NCI-H1417 treated with DMSO at 0.1 percent for 48 hours (cell line): ENCODE measurements around the gene MAP4K1.

Source experiments
- DNase-seq: peaks from one replicate; lab custom pipeline; 2025; lab: John Stamatoyannopoulos, UW

Gene MAP4K1

DNA sequence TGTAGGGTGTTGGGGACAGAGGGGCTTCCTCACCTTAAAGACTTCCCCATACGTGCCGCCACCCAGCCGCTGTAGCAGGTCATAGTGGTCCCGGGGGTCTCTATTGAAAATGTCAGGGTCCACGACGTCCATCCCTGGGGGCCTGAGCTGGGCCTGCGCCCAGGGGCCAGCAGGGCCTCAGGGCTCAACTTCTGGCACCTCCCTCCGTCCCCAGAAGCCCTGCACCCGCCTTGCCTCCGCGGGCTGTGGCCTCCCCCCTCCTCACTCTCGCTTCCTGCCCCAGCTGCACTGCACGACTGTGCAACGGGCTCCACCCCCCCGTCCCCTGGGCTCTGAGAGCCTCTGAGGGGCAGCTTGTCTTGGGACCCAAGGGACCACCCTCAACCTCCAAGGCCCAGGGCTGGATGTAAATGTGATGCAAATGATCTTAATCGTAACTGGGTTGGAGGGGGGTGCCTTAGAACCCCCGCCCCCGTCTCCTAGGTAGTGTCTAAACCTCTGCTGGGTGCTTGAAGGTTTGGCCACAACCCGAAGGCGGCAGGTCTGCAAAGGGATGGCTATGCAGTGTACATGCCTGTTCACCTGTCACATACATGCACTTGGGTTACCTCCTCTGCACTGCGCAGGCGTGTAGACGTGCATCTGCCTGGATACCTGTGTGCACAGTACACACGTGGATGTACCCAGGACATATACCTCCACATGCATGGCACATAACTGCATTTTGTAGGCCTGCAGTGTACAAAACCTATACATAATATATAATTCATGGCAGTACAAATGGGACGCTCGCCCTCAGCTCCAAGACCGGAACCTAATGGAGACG, at the start of gene MAP4K1:
Gene MAP4K1, minus strand, starts transcription at position 190 of the 826 bp plus-strand sequence. Its CDS starts 58 bp downstream, at position 132.
- DNase-seq, result no peak

DNA sequence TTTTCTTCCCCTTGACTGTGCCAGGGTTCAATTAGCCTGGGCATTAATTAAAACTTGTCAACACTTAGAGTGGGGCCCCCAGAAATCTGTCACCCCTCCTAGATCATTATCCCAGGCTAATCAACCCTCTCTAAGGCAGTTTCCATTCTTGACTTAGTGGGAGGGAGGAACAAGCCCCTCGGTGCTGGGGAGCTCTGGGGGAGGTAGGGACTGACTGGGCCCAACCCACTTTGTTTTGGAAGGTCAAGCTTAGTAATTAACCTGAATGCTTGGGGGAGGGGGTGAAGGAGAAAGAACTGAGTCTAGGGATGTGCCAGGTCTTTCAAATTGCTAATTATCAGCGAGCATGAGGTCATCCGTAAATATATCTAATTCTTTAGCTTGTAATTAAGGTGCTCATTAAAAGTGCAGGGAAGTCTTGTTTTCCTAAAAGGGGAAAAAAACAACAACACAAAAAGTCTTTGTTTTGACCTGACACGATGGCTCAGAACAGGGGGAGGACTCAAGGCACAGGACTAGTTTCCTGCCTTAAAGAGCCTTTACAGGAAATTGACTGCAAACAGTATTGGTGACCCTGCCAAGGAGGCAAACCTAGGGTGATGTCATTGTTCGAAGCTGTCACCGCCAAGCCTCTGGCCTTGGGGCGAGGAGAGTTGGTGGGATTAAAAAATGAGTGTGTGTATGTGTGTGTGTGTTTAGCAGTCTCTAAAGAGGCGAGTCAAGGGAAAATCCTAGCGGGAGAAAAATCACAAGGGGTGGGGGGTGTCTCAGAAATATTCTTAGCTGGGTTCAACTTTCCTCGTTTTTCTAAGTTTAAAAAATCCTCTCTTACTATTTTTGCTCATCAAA, 49.1 kb upstream of the MAP4K1 start:
- no peak for DNase-seq

DNA sequence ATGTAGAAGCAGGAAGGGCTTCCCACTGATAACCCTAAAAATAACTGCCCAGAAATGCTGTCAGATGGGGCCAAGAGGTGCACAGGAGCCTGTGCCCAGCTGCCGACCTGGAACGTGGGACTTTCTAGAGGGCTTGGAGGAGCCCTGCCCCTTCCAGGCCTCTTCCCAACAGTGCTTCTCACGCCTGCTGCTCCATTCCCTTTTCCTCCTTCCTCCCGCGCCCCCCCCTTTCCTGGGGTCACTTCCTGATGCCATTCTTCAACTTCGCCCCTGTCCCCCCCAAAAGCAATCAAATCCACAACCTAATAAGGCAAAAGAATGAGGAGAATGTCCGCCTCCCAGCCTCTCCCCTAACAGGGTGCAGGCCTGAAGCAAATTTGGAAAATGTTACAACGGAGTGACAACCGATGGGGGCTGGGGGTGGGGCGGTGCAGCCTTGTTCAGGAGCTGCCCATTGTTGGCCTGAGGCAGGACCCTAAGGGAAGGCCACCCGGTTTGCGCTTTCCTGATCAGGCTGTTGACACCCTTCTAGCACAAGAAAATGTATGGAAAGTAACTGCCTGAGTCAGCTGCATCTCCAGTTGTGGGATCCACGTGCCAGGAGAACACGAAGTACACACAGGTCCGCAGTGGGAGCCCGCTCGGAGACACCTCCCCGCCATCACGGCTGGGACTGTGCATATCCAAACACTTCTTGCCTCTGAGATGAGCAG, 48.4 kb upstream of the MAP4K1 start:
- no peak for DNase-seq

DNA sequence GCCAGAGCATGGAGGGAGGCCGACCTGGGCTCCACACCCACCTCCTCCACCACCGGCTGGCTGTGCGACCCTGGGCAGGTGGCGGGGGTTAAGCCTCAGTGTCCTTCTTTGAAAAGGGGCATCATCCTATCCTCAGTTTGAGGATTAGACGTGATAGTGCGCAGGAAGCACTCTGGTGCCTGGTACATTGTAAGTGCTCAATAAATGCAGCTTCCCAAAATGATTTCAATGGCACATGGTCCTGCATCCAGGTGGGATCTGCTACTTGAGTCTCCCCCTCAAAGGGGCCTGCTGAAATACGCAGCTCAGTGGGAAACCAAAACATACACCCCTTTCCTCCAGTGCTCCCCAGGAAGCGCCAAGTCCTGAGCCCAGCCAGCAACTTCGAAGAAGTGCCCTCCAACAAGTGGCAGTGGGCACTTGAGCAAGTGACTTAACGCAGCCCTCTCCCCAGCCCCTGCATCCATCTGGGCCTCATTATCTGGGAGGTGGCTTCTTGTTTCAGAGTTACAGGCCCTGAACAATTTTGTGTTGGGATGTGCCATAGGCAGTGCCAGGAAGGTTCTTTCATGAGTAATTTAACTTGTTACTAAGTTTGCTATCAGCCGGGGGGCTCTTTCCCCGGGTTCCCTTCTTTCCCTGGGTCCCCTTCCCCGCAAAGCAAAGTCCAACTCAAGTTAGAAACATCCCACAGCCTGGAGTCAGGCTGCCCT, 47.6 kb upstream of the MAP4K1 start:
- DNase-seq, result no peak

DNA sequence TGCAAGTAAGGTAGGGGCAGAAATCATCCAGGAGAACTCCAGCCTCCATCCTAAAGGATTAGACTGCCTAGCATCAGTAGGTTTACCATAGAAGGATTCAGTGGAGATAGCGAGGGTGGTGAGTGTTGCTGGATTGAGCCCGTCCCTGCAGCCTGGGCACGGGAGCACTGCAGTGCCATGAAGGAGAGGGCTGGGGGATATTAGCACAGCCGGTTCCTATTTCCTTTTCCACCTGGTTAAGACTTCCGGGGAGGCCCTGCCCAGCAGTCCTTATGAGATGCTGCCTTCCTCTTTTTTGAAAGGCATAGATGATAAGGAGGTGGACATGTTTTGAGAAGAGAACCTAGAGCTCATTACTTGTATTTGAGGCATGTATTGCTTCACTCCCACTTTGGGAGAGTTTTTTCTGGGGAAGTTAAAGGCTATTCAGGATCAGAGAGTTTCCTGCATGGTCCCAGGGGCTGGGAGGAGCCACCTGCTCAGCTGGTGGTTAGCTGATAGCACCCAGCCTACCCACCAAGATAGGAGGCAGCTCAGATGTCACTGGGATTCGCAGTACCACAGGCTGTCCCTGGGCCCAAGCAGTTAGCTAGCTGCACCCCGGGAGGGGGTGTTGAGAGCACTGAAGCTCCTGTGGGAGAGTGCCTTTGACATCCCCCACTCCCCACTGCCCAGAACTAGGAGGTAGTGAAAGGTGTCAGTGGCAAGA, 46.9 kb upstream of the MAP4K1 start:
- DNase-seq, result no peak

DNA sequence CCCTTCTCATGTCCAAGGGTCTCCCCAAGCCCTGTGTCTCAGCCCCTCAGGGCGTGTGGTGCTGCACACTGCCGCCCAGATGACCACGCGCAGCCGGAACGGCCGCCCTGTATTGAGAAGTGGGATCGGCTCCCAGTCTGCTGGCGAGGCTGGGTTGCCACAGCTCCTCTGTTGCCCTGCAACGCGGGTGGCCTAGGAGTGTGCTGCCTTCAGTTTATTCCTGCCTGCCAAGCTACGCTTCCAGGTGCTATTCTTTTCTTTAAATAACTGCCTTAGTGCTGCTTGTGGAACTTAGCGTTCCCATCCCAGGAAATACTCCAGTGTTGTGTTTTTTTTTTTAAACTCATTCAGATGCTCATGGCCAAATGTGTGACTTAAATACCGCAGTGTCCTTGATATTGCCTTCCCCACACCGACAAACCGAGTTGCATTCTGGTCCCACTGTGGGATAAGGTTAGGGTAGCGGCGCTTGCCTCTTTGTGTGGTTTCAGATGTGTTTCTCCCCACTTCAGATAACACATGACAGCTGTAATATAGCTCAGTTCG, 46.3 kb upstream of the MAP4K1 start:
- no peak for DNase-seq

DNA sequence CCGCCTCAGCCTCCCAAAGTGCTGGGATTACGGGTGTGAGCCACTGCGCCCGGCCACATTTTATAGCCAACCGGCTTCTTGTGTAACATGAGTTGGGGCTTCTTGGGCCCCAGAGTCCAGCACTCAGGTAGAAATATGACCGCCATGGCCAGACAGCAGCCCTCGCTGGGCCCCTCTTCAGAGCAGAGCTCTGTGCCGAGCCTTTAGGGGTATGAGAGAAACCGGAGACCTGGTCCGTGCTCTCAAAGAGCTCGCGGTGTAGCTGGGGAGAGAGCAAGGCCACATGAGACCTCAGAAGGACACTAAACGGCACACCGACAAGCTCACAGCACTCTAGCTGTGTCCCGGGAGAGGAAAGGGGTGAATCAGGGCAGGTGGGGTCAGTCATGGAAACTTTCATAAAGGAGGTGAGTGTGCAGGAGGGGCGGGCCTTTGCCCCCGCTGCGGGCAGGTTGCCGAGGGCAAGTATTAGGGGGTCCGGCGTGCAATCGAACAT, 45.5 kb upstream of the MAP4K1 start:
- DNase-seq, result no peak

DNA sequence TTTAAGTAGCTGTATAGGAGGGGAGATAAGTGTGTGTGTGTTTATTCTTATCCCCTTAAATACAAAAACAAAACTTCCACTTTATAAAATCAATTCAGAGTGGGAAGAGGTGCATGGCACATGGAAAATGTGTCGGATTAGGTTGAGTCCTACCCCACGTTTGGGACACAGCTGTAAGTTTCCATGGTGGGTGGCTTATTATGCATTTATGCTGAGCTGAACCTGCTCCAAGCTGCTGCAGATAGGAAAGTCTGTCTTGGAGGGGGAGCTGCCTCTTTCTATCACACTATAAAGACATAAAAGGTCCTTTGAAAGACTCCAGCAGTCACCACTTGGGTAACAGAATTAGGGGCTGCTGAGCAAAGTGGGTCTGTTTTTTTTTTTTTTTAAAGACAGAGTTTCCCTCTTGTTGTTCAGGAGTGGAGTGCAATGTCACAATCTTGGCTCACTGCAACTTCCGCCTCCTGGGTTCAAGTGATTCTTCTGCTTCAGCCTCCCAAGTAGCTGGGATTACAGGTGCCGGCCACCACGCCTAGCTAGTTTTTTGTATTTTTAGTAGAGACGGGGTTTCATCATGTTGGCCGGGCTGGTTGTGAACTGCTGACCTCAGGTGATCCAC, 44.9 kb upstream of the MAP4K1 start:
- DNase-seq, result no peak

DNA sequence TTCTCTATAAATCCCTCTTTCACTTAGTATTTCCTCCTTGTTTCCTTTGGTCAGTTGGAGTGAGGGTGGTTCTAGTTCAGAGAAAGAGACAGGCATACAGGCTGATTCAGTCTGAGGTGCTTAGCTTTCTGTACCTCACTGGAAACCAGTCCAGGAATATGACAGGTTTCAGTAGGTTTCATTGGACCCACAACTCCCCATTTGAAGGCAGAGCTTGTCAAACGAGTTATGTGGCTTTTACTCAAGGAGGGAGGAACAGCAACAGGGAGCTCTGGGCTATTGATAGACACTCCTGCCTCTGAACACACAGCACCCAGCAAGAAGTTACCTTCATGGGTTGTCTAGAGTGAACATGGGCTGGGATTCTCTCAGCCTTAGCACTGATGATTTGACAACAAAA, 44.2 kb upstream of the MAP4K1 start:
- DNase-seq, result no peak

DNA sequence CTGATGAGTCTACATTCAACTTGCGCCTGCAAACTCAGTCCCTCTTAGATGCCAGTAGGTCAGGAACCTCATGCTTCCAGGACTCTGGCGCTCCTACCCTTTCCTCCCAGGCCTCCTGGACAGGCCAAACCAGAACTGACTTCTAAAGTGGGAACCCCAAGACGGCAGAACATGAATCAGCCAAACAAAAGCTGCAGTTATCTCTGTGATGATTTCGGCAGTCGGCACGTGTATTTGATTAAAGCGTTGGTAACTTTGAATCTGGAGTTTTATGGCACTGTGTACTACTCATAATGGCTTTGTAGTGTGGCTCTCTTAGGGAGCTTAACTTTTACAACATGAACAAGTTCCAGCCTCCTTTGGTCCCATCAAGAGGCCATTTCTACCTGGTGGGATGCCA, 43.4 kb upstream of the MAP4K1 start:
- no peak for DNase-seq

DNA sequence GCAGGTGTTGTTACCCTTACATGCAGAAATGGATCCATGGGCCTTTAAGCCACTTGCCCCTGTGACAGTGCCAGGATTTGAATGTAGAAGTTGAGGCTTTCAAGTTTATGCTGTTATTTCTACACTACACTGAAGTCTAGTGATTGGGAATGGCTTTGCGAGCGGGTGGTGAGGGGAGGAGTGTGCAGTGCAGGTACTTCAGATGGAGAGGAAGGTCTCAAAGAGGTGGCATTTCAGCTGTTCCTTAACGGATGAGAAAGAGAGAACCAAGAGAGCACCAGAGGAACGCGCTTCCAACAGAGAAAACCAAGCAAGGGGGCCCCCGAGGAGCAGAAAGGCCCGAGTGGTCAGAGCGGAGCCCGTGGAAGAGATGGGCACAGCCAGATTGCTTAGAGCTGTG, 43.0 kb upstream of the MAP4K1 start:
- no peak for DNase-seq

DNA sequence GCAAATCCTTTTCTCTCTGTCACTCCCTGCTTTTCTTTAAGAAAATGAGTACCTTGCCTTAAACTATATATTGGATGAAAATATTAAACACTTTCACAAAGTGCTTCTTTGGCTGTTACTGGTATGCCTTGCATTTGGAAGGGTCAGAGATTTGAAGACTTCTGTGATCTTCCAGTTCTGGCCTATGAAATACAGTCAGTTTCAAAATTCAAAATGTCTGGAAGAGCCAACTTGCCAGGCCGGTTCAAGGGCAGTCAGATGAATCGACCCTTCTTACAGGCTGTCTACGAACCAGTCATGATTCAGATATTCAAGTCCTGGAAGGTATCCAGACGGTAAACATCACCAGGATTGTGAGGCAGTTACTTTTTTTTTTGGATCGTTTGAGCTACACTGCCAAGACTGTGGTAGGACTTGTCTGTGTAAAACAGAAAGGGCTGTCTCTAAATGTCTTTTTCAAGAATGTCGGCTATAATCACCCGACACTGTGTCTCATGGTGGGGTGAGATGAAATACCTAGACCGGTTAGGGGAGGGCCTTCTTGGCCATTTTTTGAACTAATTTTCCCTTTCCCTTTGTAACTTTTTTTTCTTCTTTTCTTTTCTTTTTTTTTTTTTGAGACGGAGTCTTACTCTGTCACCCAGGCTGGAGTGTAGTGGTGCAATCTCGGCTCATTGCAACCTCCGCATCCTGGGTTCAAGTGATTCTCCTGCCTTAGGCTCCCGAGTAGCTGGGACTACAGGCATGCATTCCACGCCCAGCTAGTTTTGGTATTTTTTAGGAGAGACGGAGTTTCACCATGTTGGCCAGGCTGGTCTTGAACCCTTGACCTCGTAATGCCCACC, 40.9 kb upstream of the MAP4K1 start:
- DNase-seq, result no peak

DNA sequence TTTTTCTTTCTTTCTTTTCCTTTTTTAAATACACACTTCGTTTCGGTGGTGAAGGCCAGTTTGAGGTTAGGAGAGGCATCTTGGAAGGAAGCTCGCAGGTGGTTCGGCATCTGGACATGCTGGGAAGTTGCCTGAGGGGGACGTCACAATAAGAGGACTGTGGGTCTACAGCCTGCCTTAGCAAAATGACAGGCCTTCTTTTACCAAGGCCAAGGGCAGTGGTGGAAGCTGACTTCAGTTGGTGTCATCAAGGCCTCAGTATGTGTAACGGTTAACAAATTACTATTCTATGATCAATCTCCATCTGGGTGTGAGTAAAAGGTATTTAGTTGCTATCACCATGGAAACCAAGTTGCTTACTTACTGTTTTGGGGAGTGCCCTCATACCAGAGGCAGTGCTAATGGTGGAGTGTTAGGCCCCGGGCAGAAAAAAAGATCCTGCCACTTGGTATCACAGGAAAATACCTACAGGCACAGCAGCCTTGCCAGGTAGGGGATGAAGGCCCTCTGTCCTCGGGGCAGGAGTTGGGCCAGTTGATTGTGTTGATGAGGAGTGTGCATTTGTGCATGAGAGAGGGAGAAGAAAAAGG, 40.0 kb upstream of the MAP4K1 start:
- DNase-seq, result no peak

DNA sequence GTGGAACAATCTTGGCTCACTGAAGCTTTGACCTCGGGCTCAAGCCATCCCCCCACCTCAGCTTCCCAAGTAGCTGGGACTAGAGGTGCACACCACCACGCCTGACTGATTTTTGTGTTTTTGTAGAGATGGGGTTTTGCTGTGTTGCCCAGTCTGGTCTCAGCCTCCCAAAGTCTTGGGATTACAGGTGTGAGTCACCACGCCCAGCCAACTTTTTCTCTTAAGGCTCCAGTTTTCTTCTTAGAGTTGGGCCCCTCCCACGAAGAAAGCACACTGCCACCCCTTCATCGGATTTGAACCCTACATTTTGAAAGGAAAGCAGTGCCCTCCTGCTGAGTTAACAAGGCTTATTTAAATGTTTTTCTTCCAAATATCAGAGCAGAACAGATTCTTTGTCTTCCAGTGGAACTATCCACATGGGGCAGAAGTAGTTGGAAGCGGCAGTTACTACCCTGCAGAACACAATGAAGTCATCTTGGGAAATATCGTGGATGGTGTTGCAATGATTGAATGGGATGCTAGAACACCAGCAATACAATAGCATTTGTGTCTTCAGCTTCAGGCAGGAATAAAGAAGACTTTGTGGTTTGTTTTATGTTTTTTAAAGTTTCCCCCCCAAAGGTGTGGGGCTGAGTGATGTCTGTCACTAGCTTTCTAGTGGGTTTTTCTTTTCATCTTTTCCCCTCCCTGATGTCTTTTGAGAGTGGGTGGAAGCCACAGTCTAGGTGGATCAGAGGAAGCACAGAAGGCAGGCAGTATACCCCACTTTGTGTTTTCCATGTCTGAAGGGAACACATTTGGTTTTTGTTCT, 38.6 kb upstream of the MAP4K1 start:
- no peak for DNase-seq

DNA sequence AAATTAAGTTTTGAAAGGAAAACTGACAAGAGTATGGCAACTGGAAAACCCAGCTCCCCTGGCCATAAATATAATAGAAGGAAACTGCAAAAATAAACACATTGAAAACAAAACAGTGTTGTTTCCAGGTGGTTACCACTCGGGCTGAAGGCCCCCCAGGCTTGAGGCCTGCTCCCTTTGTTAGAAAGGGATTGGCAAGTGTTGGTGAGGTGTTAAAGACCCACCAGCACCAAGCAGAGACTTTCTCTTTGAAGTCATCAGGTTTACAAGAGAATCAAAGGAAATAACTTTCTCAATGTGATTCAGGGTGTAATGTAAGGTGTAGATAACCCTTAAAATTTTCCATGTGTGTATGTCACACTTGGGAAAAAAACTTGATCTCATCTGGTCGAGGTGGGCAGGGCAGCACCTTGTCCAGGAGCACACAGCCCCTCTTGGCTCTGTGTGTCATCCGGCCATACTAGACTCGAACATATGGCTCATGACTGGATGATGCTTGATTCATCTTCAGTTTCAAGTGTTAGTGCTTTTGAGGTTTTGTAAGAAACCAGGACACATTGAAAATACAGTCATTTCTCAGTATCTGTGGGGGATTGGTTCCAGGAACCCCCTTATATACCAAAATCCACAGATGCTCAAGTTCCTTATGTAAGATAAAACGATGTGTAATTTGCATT, 37.5 kb upstream of the MAP4K1 start:
- no peak for DNase-seq

DNA sequence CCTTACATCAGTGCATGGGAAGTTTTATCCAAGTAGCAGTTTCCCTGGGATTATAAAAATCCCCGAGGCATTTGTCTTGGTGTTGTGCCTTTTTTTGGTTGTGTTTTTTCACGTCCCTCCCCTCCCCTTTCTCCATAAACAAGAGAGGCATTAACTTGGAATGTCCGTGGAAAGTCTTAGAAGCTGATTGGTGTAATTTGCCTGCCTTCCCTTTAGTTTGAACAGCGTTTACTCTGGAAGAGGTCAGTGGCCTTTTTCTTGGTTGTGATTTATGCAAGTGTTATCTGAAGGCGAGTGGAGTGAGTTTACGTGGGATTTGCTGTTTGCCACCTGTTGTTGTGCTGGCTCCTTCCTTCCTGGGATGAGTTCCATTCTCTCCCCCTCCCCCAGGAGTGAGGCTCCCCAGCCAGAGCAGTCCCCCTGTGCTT, 36.9 kb upstream of the MAP4K1 start:
- DNase-seq, result no peak

DNA sequence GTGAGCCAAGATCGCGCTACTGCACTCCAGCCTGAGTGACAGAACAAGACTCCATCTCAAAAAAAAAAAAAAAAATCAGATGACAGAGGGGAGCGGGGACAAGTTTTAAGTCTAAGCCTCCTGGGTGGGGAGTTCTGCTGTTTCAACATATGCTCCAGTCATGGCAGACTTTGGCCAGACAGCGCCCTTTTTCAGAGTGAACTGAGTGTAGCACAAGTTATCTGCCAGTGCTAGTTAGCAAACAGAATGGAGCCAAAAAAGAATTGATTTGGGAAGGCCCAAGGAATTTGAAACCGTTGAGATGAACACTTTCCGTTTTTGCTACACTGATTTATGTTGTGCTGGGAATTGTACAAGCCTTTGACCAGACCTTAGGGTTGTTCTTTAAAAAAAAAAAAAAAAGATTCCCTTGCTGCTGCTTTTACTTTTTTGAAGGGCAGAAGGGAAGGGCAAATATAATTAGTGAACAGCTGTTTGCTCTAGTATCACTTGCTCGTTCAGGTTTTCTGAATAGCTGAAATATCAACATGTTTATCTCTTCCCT, 35.3 kb upstream of the MAP4K1 start:
- no peak for DNase-seq
